ENCODE results near the gene BOC.

DNA sequence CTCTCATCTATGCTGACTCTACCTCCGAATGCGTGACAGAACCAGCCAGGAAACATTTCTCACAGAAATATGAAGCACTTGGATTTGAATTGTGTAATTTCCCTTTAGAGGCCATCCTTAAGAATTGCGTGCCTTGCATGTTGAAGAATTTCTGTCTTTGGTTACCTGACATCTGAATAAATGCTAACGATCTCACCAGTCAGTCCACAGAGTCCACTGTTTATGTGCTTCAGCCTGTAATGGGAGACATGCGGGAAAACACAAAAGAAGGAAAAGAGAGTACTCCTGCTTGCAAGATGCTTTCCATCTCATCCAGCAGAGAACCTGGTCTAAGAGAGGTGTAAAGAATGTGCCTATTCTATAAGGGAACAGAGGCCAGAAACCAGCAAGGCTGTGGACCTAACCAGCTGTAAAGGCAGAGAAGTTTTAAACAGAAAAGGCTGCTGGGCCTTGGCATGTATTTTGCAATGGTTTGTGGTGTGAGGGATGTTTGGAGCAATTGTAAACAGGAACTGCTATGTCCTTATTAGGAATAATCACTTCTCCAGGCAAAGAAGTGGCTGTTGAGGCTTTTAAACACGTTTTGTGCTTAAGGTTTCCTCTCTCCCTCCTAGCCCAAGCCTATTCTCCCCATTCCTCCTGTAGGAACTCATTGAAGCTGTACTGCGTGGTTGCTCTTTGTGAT lies 36.4 kb upstream of the BOC start:
- TF ChIP-seq, protein P1, sequence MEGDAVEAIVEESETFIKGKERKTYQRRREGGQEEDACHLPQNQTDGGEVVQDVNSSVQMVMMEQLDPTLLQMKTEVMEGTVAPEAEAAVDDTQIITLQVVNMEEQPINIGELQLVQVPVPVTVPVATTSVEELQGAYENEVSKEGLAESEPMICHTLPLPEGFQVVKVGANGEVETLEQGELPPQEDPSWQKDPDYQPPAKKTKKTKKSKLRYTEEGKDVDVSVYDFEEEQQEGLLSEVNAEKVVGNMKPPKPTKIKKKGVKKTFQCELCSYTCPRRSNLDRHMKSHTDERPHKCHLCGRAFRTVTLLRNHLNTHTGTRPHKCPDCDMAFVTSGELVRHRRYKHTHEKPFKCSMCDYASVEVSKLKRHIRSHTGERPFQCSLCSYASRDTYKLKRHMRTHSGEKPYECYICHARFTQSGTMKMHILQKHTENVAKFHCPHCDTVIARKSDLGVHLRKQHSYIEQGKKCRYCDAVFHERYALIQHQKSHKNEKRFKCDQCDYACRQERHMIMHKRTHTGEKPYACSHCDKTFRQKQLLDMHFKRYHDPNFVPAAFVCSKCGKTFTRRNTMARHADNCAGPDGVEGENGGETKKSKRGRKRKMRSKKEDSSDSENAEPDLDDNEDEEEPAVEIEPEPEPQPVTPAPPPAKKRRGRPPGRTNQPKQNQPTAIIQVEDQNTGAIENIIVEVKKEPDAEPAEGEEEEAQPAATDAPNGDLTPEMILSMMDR (IDR thresholded peaks at IDR 0.05 in 4 of 5, conservative IDR thresholded peaks at IDR 0.05 in 1 of 5) = no peak
- TF ChIP-seq POLR2A (IDR thresholded peaks at IDR 0.05) = no peak
